IMR-90 (cell line): ENCODE data around the gene SRSF4. TPM values are rescaled to one million over a fixed set of nuclear protein-coding genes. Genes with fewer than 3 reads are reported as not detected.

ENCODE experiments used
- ATAC-seq: fragments of 200-7000 bp; cut with Tn5 transposase; 2 replicates; pipeline ENCODE4 v1.9.1; 2020; ENCODE audit warnings: low read depth, mild to moderate bottlenecking, moderate library complexity
- BruUV-seq: library from RNA; stranded (reverse); fragments of 400-500 nt; replicated peaks from 2 replicates; lab custom pipeline; 2021; lab: Mats Ljungman, UMichigan
- CTCF ChIA-PET: fragments of 300-600 bp; formaldehyde crosslinking; extraction: SDS; loops from one replicate; lab custom pipeline; 2021; ENCODE audit warnings: antibody characterized with exemption; lab: Yijun Ruan, JAX
- POLR2A ChIA-PET: fragments of 300-600 bp; sonication (Branson Sonifier 250); formaldehyde crosslinking; loops from one replicate; lab custom pipeline; 2022; ENCODE audit warnings: antibody characterized with exemption; ENCODE audit not compliant: unreplicated experiment; lab: Charles Lee
- DNase-seq: peaks from one replicate; pipeline ENCODE4 v3.0.0; 2013
- H2AFZ ChIP-seq: replicated peaks from 2 replicates; pipeline ENCODE3; 2013; ENCODE audit warnings: low read length, mild to moderate bottlenecking; ENCODE audit not compliant: poor library complexity
- H2AK5ac ChIP-seq: 2 replicates; pipeline ENCODE4 v1.6.1; 2013; ENCODE audit warnings: low read depth, low read length, inconsistent platforms
- H2AK9ac ChIP-seq: replicated peaks from 2 replicates; pipeline ENCODE3; 2013; ENCODE audit warnings: mild to moderate bottlenecking, low read depth, low read length, moderate library complexity; ENCODE audit not compliant: poor library complexity
- H2BK120ac ChIP-seq: 2 replicates; pipeline ENCODE4 v1.6.1; 2013; ENCODE audit warnings: low read depth, low read length, inconsistent platforms
- H2BK15ac ChIP-seq: 3 replicates; pipeline ENCODE4 v1.6.1; 2013; ENCODE audit warnings: low read depth, low read length, inconsistent platforms
- H2BK20ac ChIP-seq: 2 replicates; pipeline ENCODE4 v1.6.1; 2013; ENCODE audit warnings: low read depth, mild to moderate bottlenecking, inconsistent platforms, low read length, moderate library complexity
- H2BK5ac ChIP-seq: 2 replicates; pipeline ENCODE4 v1.6.1; 2013; ENCODE audit warnings: mild to moderate bottlenecking, low read depth, low read length, inconsistent platforms; ENCODE audit not compliant: poor library complexity, severe bottlenecking
- H3K14ac ChIP-seq: replicated peaks from 2 replicates; pipeline ENCODE4 v1.6.1; 2013; ENCODE audit warnings: low read depth, low read length, inconsistent platforms
- H3K18ac ChIP-seq: 2 replicates; pipeline ENCODE4 v1.6.1; 2013; ENCODE audit warnings: low read depth, low read length, control low read depth
- H3K23ac ChIP-seq: 2 replicates; pipeline ENCODE4 v1.6.1; 2013; ENCODE audit warnings: low read depth, low read length, inconsistent platforms
- H3K27ac ChIP-seq: 2 replicates; pipeline ENCODE4 v1.5.1; 2013; ENCODE audit warnings: mild to moderate bottlenecking, control low read depth, low read length; ENCODE audit not compliant: insufficient read depth
- H3K27me3 ChIP-seq: 2 replicates; pipeline ENCODE4 v1.6.1; 2013; ENCODE audit warnings: low read length; ENCODE audit not compliant: control insufficient read depth, insufficient read depth
- H3K36me3 ChIP-seq: 2 replicates; pipeline ENCODE4 v1.6.1; 2013; ENCODE audit warnings: low read length, mixed read lengths; ENCODE audit not compliant: control insufficient read depth, insufficient read depth
- H3K4ac ChIP-seq: 2 replicates; pipeline ENCODE4 v1.6.1; 2013; ENCODE audit warnings: low read depth, low read length, inconsistent platforms
- H3K4me1 ChIP-seq: 2 replicates; pipeline ENCODE4 v1.6.1; 2013; ENCODE audit warnings: low read length, mixed read lengths; ENCODE audit not compliant: control insufficient read depth, insufficient read depth
- H3K4me2 ChIP-seq: 2 replicates; pipeline ENCODE4 v1.6.1; 2013; ENCODE audit warnings: low read depth, mild to moderate bottlenecking, control low read depth, low read length, moderate library complexity
- H3K4me3 ChIP-seq: 2 replicates; pipeline ENCODE4 v1.5.1; 2013; ENCODE audit warnings: low read depth, mild to moderate bottlenecking, control low read depth, low read length, moderate library complexity; ENCODE audit not compliant: insufficient read depth
- H3K56ac ChIP-seq: 2 replicates; pipeline ENCODE4 v1.6.1; 2013; ENCODE audit warnings: low read length, inconsistent platforms; ENCODE audit not compliant: insufficient read depth; ENCODE audit errors: extremely low read depth
- H3K79me1 ChIP-seq, 2 experiments: 2 replicates each; pipeline ENCODE4 v1.6.1; 2013; ENCODE audit warnings: low read length in 2 of 2, inconsistent platforms in 1 of 2, low read depth in 1 of 2
- H3K9ac ChIP-seq: 2 replicates; pipeline ENCODE4 v1.6.1; 2013; ENCODE audit warnings: low read depth, low read length, control low read depth
- H3K9me1 ChIP-seq: 2 replicates; pipeline ENCODE4 v1.6.1; 2013; ENCODE audit warnings: low read length, inconsistent platforms; ENCODE audit not compliant: insufficient read depth
- H3K9me3 ChIP-seq: 2 replicates; pipeline ENCODE4 v1.6.1; 2013; ENCODE audit warnings: low read length; ENCODE audit not compliant: control insufficient read depth, insufficient read depth
- H4K20me1 ChIP-seq: 2 replicates; pipeline ENCODE4 v1.6.1; 2013; ENCODE audit warnings: low read length, inconsistent platforms; ENCODE audit not compliant: insufficient read depth
- H4K5ac ChIP-seq: 2 replicates; pipeline ENCODE4 v1.6.1; 2013; ENCODE audit warnings: mild to moderate bottlenecking, low read depth, low read length, control low read depth
- H4K8ac ChIP-seq, 2 experiments: 2 replicates each; pipeline ENCODE4 v1.6.1; 2013; ENCODE audit warnings: low read depth in 2 of 2, low read length in 2 of 2, control low read depth in 1 of 2, inconsistent platforms in 1 of 2
- H4K91ac ChIP-seq: 2 replicates; pipeline ENCODE4 v1.6.1; 2013; ENCODE audit warnings: low read depth, low read length, inconsistent platforms; ENCODE audit not compliant: insufficient read depth
- BHLHE40 ChIP-seq: fragments of 150-350 bp; IDR thresholded peaks from 2 replicates; pipeline ENCODE4 v1.6.1; 2016; ENCODE audit warnings: mild to moderate bottlenecking, low read depth, low read length
- CEBPB ChIP-seq: IDR thresholded peaks from 2 replicates; pipeline ENCODE4 v1.6.1; 2012; ENCODE audit warnings: low read depth, low read length, improper control_type of control experiment
- CHD1 ChIP-seq: IDR thresholded peaks from 2 replicates; pipeline ENCODE4 v1.6.1; 2012; ENCODE audit warnings: low read depth, low read length, improper control_type of control experiment
- ELK1 ChIP-seq: fragments of 150-350 bp; IDR thresholded peaks from 2 replicates; pipeline ENCODE4 v1.6.1; 2016; ENCODE audit warnings: low read depth, mild to moderate bottlenecking, low read length, moderate library complexity, borderline replicate concordance
- FOS ChIP-seq: fragments of 150-350 bp; IDR thresholded peaks from 2 replicates; pipeline ENCODE4 v1.6.1; 2016; ENCODE audit warnings: low read depth, low read length
- MAFK ChIP-seq: IDR thresholded peaks from 2 replicates; pipeline ENCODE4 v1.6.1; 2012; ENCODE audit warnings: low read depth, low read length, improper control_type of control experiment
- MAZ ChIP-seq: IDR thresholded peaks from 2 replicates; pipeline ENCODE4 v1.6.1; 2012; ENCODE audit warnings: low read depth, mild to moderate bottlenecking, low read length, improper control_type of control experiment, moderate library complexity, borderline replicate concordance
- MXI1 ChIP-seq: IDR thresholded peaks from 2 replicates; pipeline ENCODE4 v1.6.1; 2012; ENCODE audit warnings: low read depth, mild to moderate bottlenecking, low read length, moderate library complexity, borderline replicate concordance
- NFE2L2 ChIP-seq: fragments of 150-350 bp; IDR thresholded peaks from 2 replicates; pipeline ENCODE4 v1.6.1; 2016; ENCODE audit warnings: low read depth, mild to moderate bottlenecking, low read length
- POLR2A ChIP-seq: IDR thresholded peaks from 2 replicates; pipeline ENCODE4 v1.6.1; 2012; ENCODE audit warnings: mild to moderate bottlenecking, low read depth, low read length
- RAD21 ChIP-seq: IDR thresholded peaks from 2 replicates; pipeline ENCODE4 v1.6.1; 2012; ENCODE audit warnings: low read length, improper control_type of control experiment
- RCOR1 ChIP-seq: IDR thresholded peaks from 2 replicates; pipeline ENCODE4 v1.6.1; 2012; ENCODE audit warnings: mild to moderate bottlenecking, low read length, improper control_type of control experiment; ENCODE audit not compliant: insufficient replicate concordance
- RFX5 ChIP-seq: IDR thresholded peaks from 2 replicates; pipeline ENCODE4 v1.8.0; 2012; ENCODE audit warnings: low read depth, mild to moderate bottlenecking, low read length, moderate library complexity
- SMC3 ChIP-seq: fragments of 150-350 bp; IDR thresholded peaks from 2 replicates; pipeline ENCODE4 v1.6.1; 2016; ENCODE audit warnings: low read depth, mild to moderate bottlenecking, antibody characterized with exemption, low read length, moderate library complexity
- USF2 ChIP-seq: fragments of 150-350 bp; IDR thresholded peaks from 2 replicates; pipeline ENCODE4 v1.6.1; 2017; ENCODE audit warnings: mild to moderate bottlenecking, antibody characterized with exemption, low read length, low read depth
- WGBS, 2 experiments: methylation state at CpG; one replicate each; pipeline versions ENCODE4 v1.1.5 to v1.1.7; 2013; ENCODE audit warnings: missing lambda C conversion rate in 2 of 2; ENCODE audit not compliant: insufficient read length in 1 of 2; ENCODE audit errors: extremely low coverage in 2 of 2; 5-methylcytosine and 5-hydroxymethylcytosine counted together
- dilution Hi-C: fragments of 300-500 bp; cut with HindIII; formaldehyde crosslinking; loops from one replicate; pipeline ENCODE4 v1.14.3; 2018; ENCODE audit warnings: low sequenced_read_pairs; ENCODE audit not compliant: unreplicated experiment
- in situ Hi-C: fragments of 300-500 bp; cut with MboI; formaldehyde crosslinking; loops from 3 replicates; pipeline ENCODE4 v1.14.3; 2019; ENCODE audit warnings: low sequenced_read_pairs, inconsistent platforms, mixed read lengths
- intact Hi-C: fragments of 100-400 bp; cut with micrococcal nuclease; formaldehyde crosslinking; loops from 2 replicates; pipeline ENCODE4 v1.10.0; 2022
- polyA plus RNA-seq, 3 experiments: library from polyadenylated mRNA; depleted of rRNA; stranded (reverse); fragments of >200 nt; gene quantifications; 2 replicates each; pipeline ENCODE4 v1.2.3, GENCODE V29; 2012; ENCODE audit warnings: low replicate concordance in 1 of 3
- total RNA-seq: library from RNA; depleted of rRNA; stranded (reverse); fragments of >200 nt; gene quantifications from 2 replicates; pipeline ENCODE4 v1.2.3, GENCODE V29; 2012

The SRSF4 gene
- total and polyA plus RNA-seq, 2 of the 4 experiments (the other 2 are of a cell fraction): 20.8 to 48.5 TPM

GRCh38 chr1:29145739-29146437, 35.8 kb downstream of the SRSF4 start:
- H3K9ac ChIP-seq: no peak overlapping the region
- WGBS, 2 experiments: 40% methylated on average over 6 of the region's 8 CpGs; no CpG with 5 or more reads in 1 of the 2 experiments
- dilution Hi-C loops: no loop called here
- peak; percentile 44; the same call in 1 of the 2 replicates for TF ChIP-seq NFE2L2
- TF ChIP-seq ELK1: no peak
- TF ChIP-seq FOS: 0 out of 2 replicates have a peak, but pooled peaks have one; percentile 8
- no peak for TF ChIP-seq CHD1
- TF ChIP-seq RFX5: no peak
- TF ChIP-seq MAFK: peak; percentile 38; the same call in 1 of the 2 replicates
- TF ChIP-seq MAZ: no peak
- TF ChIP-seq SMC3: no peak
- no peak for TF ChIP-seq RAD21
- no peak for TF ChIP-seq RCOR1
- peak; percentile 8; the same call in 1 of the 2 replicates for TF ChIP-seq CEBPB
- no peak for TF ChIP-seq BHLHE40
- TF ChIP-seq MXI1: no peak
- TF ChIP-seq USF2: no peak
- no peak for TF ChIP-seq POLR2A

More at GRCh38 chr1:29145739-29146437, 35.8 kb downstream of the SRSF4 start:
- peak overlapping the region; percentile 74 for H4K91ac ChIP-seq
- H3K14ac ChIP-seq: peak overlapping the region; percentile 55
- peak overlapping the region; percentile 68; the same call in 1 of the 2 replicates for H2AK5ac ChIP-seq
- peak overlapping the region; percentile 70 to 71 for H4K8ac ChIP-seq
- peak overlapping the region; percentile 45; the same call in 1 of the 3 replicates for H2BK15ac ChIP-seq
- peaks cover 18% of the 10 kb centered on the region for H4K20me1 ChIP-seq
- H3K9me1 ChIP-seq: peaks cover 8% of the 10 kb centered on the region
- peak overlapping the region; percentile 85 for H2BK5ac ChIP-seq
- H2AK9ac ChIP-seq: no peak overlapping the region
- DNase-seq (peak; percentile 95), ATAC-seq (peak; percentile 68)
- peaks cover 10% of the 10 kb centered on the region for H3K4me1 ChIP-seq
- no peak overlapping the region for H2AFZ ChIP-seq
- peak overlapping the region; percentile 70; the same call in 1 of the 2 replicates for H3K23ac ChIP-seq
- H3K27me3 ChIP-seq: no peaks in the 10 kb centered on the region
- peaks cover 38% of the 10 kb centered on the region for H3K36me3 ChIP-seq
- H2BK20ac ChIP-seq: peak overlapping the region; percentile 36; the same call in 1 of the 2 replicates
- in situ Hi-C loops: no loop called here
- no peak overlapping the region for H3K4me3 ChIP-seq
- H4K5ac ChIP-seq: peak overlapping the region; percentile 49; the same call in 1 of the 2 replicates
- no peaks in the 10 kb centered on the region for H3K9me3 ChIP-seq
- peak overlapping the region; percentile 59; the same call in 1 of the 2 replicates for H3K18ac ChIP-seq
- intact Hi-C loops: loop anchor here (2.0 kb wide), 1 partner anchor 21 kb away; no protein-coding TSS in a partner anchor
- BruUV-seq: no TSS peak
- peak overlapping the region; percentile 11; the same call in 1 of the 2 replicates for H3K4me2 ChIP-seq
- peaks cover 10 to 43% of the 10 kb centered on the region in 2 experiments for H3K79me1 ChIP-seq
- ChIA-PET CTCF (interaction anchor here (1.3 kb wide), 1 partner anchor 269 kb away, joined by 3 read pairs; no protein-coding TSS in a partner anchor), POLR2A (no interaction called here)
- H2BK120ac ChIP-seq: peak overlapping the region; percentile 27
- H3K56ac ChIP-seq: peak overlapping the region; percentile 22; the same call in 1 of the 2 replicates
- H3K4ac ChIP-seq: peak overlapping the region; percentile 75
- H3K27ac ChIP-seq: peak overlapping the region; percentile 73
